ENCODE measurements around the gene AFAP1L2. TPM values are rescaled to one million over a fixed set of nuclear protein-coding genes. Genes with fewer than 3 reads are reported as not detected.
A peak's percentile ranks its signal among the peaks of the same experiment; 100 is the strongest.

Gene AFAP1L2
- total and polyA plus RNA-seq, 2 experiments from 2014 or later = 0.75 to 3.8 TPM

GRCh38 chr10:114274616-114275453, 129.5 kb downstream of the AFAP1L2 start:
- H3K36me3 ChIP-seq = no peaks in the 10 kb centered on the region
- TF ChIP-seq CTCF (IDR thresholded peaks at IDR 0.05; ENCODE audit: low read depth, low read length) = no peak
- H3K4me3 ChIP-seq = no peak overlapping the region
- no peak overlapping the region for H3K27ac ChIP-seq
- no peaks in the 10 kb centered on the region for H3K9me3 ChIP-seq (ENCODE audit: low read depth)
- H3K27me3 ChIP-seq = no peaks in the 10 kb centered on the region
- H3K4me1 ChIP-seq (ENCODE audit: low read depth) = no peaks in the 10 kb centered on the region
- DNase-seq (ENCODE audit: low read depth in 1 of 2, low spot score in 1 of 2) = no peak

GRCh38 chr10:114273910-114274309, 130.4 kb downstream of the AFAP1L2 start:
- no peak for TF ChIP-seq CTCF (IDR thresholded peaks at IDR 0.05; ENCODE audit: low read depth, low read length)
- H3K4me1 ChIP-seq (ENCODE audit: low read depth) = no peaks in the 10 kb centered on the region
- H3K4me3 ChIP-seq = no peak overlapping the region
- H3K9me3 ChIP-seq (ENCODE audit: low read depth) = no peaks in the 10 kb centered on the region
- DNase-seq (ENCODE audit: low read depth in 1 of 2, low spot score in 1 of 2) = no peak
- no peaks in the 10 kb centered on the region for H3K36me3 ChIP-seq
- no peaks in the 10 kb centered on the region for H3K27me3 ChIP-seq
- H3K27ac ChIP-seq = no peak overlapping the region

GRCh38 chr10:114272696-114273095, 131.6 kb downstream of the AFAP1L2 start:
- no peak for TF ChIP-seq CTCF (IDR thresholded peaks at IDR 0.05; ENCODE audit: low read depth, low read length)
- H3K36me3 ChIP-seq = no peaks in the 10 kb centered on the region
- DNase-seq (ENCODE audit: low read depth in 1 of 2, low spot score in 1 of 2) = no peak
- H3K4me3 ChIP-seq = no peak overlapping the region
- H3K4me1 ChIP-seq (ENCODE audit: low read depth) = no peaks in the 10 kb centered on the region
- no peaks in the 10 kb centered on the region for H3K27me3 ChIP-seq
- H3K9me3 ChIP-seq (ENCODE audit: low read depth) = no peaks in the 10 kb centered on the region
- H3K27ac ChIP-seq = no peak overlapping the region

- peak in 1 of 2 donors; percentile 93 for DNase-seq (ENCODE audit: low read depth in 1 of 2, low spot score in 1 of 2)
- no peaks in the 10 kb centered on the region for H3K36me3 ChIP-seq
Observed at GRCh38 chr10:114271779-114272167, 132.5 kb downstream of the AFAP1L2 start.

GRCh38 chr10:114271075-114271778, 133.1 kb downstream of the AFAP1L2 start:
- no peaks in the 10 kb centered on the region for H3K27me3 ChIP-seq
- no peak overlapping the region for H3K27ac ChIP-seq
- no peak overlapping the region for H3K4me3 ChIP-seq
- no peaks in the 10 kb centered on the region for H3K36me3 ChIP-seq
- peak in 1 of 2 donors; percentile 44 for DNase-seq (ENCODE audit: low read depth in 1 of 2, low spot score in 1 of 2)
- TF ChIP-seq CTCF (IDR thresholded peaks at IDR 0.05; ENCODE audit: low read depth, low read length) = no peak
- H3K9me3 ChIP-seq (ENCODE audit: low read depth) = no peaks in the 10 kb centered on the region
- H3K4me1 ChIP-seq (ENCODE audit: low read depth) = no peaks in the 10 kb centered on the region

More at GRCh38 chr10:114271779-114272167, 132.5 kb downstream of the AFAP1L2 start:
- Histone ChIP-seq H3K4me3 (no peak overlapping the region), H3K9me3 (ENCODE audit: low read depth) (no peaks in the 10 kb centered on the region), H3K27ac (no peak overlapping the region), H3K4me1 (ENCODE audit: low read depth) (no peaks in the 10 kb centered on the region), H3K27me3 (no peaks in the 10 kb centered on the region)
- TF ChIP-seq CTCF (IDR thresholded peaks at IDR 0.05; ENCODE audit: low read depth, low read length) = no peak

Measured in cardiac muscle cell (in vitro differentiated cells and primary cell).